Sigmoid colon (tissue), 7 donors: ENCODE data around the gene SF3B2. TPM values are rescaled to one million over a fixed set of nuclear protein-coding genes. Genes with fewer than 3 reads are reported as not detected.
"Not testable (repeated sequence)": the region's sequence is repeated elsewhere in the genome, so short reads cannot be mapped to it uniquely, and the experiment has no call there.

Source experiments
- DNase-seq: peaks from one replicate; pipeline ENCODE4 v3.0.0-alpha.2; 2019
- H3K27ac ChIP-seq, 4 donors: fragments of 200-600 bp; sonication (generic); one replicate each; pipeline ENCODE4 v1.5.1; 2016 to 2019; ENCODE audit warnings: mild to moderate bottlenecking in 1 of 4
- H3K27me3 ChIP-seq, 3 donors: fragments of 200-600 bp; sonication (generic); one replicate each; pipeline ENCODE4 v1.5.1; 2019; ENCODE audit warnings: mild to moderate bottlenecking in 1 of 3
- H3K36me3 ChIP-seq, 4 donors: fragments of 200-600 bp; sonication (generic); one replicate each; pipeline ENCODE4 v1.5.1; 2016 to 2019
- H3K4me1 ChIP-seq, 4 donors: fragments of 200-600 bp; sonication (generic); one replicate each; pipeline ENCODE4 v1.5.1; 2017 to 2019
- H3K4me3 ChIP-seq, 4 donors: fragments of 200-600 bp; sonication (generic); one replicate each; pipeline ENCODE4 v1.5.1; 2017 to 2019; ENCODE audit warnings: mild to moderate bottlenecking in 2 of 4, moderate library complexity in 1 of 4
- H3K9me3 ChIP-seq, 4 donors: fragments of 200-600 bp in 3 of 4; sonication (generic) in 3 of 4; one replicate each; pipeline versions ENCODE4 v1.5.1 to v1.6.1; 2013 to 2019
- CTCF ChIP-seq, 4 experiments: fragments of 450-650 bp in 3 of 4; fragments of 200-600 bp in 1 of 4; IDR thresholded peaks; one replicate each; pipeline ENCODE4 v1.5.1; 2016 to 2019; ENCODE audit warnings: antibody characterized with exemption in 4 of 4, mild to moderate bottlenecking in 3 of 4, moderate library complexity in 2 of 4
- EP300 ChIP-seq, 4 donors: sonication (generic); formaldehyde crosslinking; IDR thresholded peaks; one replicate each; pipeline ENCODE4 v1.6.1; 2017; ENCODE audit warnings: antibody characterized with exemption in 4 of 4
- POLR2A ChIP-seq, 2 donors: fragments of 450-650 bp; IDR thresholded peaks; one replicate each; pipeline ENCODE4 v1.6.1; 2016; ENCODE audit warnings: antibody characterized with exemption in 2 of 2, mild to moderate bottlenecking in 2 of 2, moderate library complexity in 2 of 2
- POLR2AphosphoS5 ChIP-seq, 4 donors: sonication (generic); formaldehyde crosslinking; IDR thresholded peaks; one replicate each; pipeline ENCODE4 v1.6.1; 2017; ENCODE audit warnings: antibody characterized with exemption in 4 of 4
- WGBS, 2 donors: extraction: QIAGEN DNeasy Blood & Tissue Kit; methylation state at CpG; one replicate each; pipeline ENCODE4 v1.1.7; 2013; 5-methylcytosine and 5-hydroxymethylcytosine counted together
- intact Hi-C: fragments of 100-400 bp; cut with DNase I; formaldehyde crosslinking; loops from one replicate; pipeline ENCODE4 v1.15.1; 2023
- polyA plus RNA-seq, 3 donors: library from polyadenylated mRNA; stranded (reverse); fragments of 200-250 nt; gene quantifications; one replicate each; pipeline ENCODE4 v1.2.3, GENCODE V29; 2013
- total RNA-seq, 4 donors: library from RNA; depleted of rRNA; stranded (reverse); fragments of >200 nt; gene quantifications; one replicate each; pipeline ENCODE4 v1.1.0, GENCODE V29; 2016
- donor health status: healthy with polysubstance abuse.
- donor health status: Bipolar disorder and iron deficiency.
- donor health status: healthy.

SF3B2 gene
- total and polyA plus RNA-seq, 7 donors, result 71.7 to 122 (median 91.9) TPM

GRCh38 chr11:66076561-66076960, 24.4 kb downstream of the SF3B2 start:
- intact Hi-C loops, result no loop called here
- no peak overlapping the region for H3K4me3 ChIP-seq
- peak overlapping the region in 1 of 4 donors; percentile 11 for H3K27ac ChIP-seq
- TF ChIP-seq CTCF (IDR thresholded peaks at IDR 0.05) (no peak), EP300 (IDR thresholded peaks at IDR 0.05) (no peak), POLR2AphosphoS5 (IDR thresholded peaks at IDR 0.05) (no peak), POLR2A (IDR thresholded peaks at IDR 0.05) (no peak)
- 92 to 95% methylated on average over 9 of the region's 9 CpGs for WGBS, 2 donors
- H3K4me1 ChIP-seq, result peaks cover 0 to 40% (median 25%) of the 10 kb centered on the region in 4 donors
- no peaks in the 10 kb centered on the region for H3K27me3 ChIP-seq
- H3K9me3 ChIP-seq, result no peaks in the 10 kb centered on the region
- H3K36me3 ChIP-seq, result peaks cover 0 to 10% (median 0%) of the 10 kb centered on the region in 4 donors
- no peak for DNase-seq

- TF ChIP-seq POLR2AphosphoS5 (IDR thresholded peaks at IDR 0.05) (no peak), POLR2A (IDR thresholded peaks at IDR 0.05) (no peak), CTCF (IDR thresholded peaks at IDR 0.05) (no peak), EP300 (IDR thresholded peaks at IDR 0.05) (no peak)
- Histone ChIP-seq H3K9me3 (no peaks in the 10 kb centered on the region), H3K36me3 (peaks cover 0 to 10% (median 0%) of the 10 kb centered on the region in 4 donors), H3K27me3 (no peaks in the 10 kb centered on the region), H3K4me1 (peaks cover 0 to 40% (median 31%) of the 10 kb centered on the region in 4 donors), H3K4me3 (no peak overlapping the region), H3K27ac (no peak overlapping the region)
- intact Hi-C loops, result no loop called here
- 80 to 86% methylated on average over 3 of the region's 3 CpGs for WGBS, 2 donors
- DNase-seq, result no peak
These were observed 25.8 kb downstream of the SF3B2 start for GRCh38 chr11:66077927-66078326.

- DNase-seq, H3K9me3 ChIP-seq, H3K27me3 ChIP-seq, H3K27ac ChIP-seq, H3K4me3 ChIP-seq, H3K36me3 ChIP-seq, intact Hi-C loops: not testable (repeated sequence)
- WGBS, 2 donors, result 85% methylated on average over 7 of the region's 7 CpGs
- H3K4me1 ChIP-seq, result peaks cover 0 to 50% (median 41%) of the 10 kb centered on the region in 4 donors
These were observed 26.8 kb downstream of the SF3B2 start for GRCh38 chr11:66078949-66079348.

- TF ChIP-seq EP300 (IDR thresholded peaks at IDR 0.05) (no peak), POLR2A (IDR thresholded peaks at IDR 0.05) (no peak), CTCF (IDR thresholded peaks at IDR 0.05) (no peak), POLR2AphosphoS5 (IDR thresholded peaks at IDR 0.05) (peak in 3 of 4 donors; percentile 9 to 22 (median 19))
- DNase-seq, result peak; percentile 85
- Histone ChIP-seq H3K27ac (peak overlapping the region; percentile 17 to 75 (median 50)), H3K27me3 (no peaks in the 10 kb centered on the region), H3K36me3 (no peaks in the 10 kb centered on the region), H3K9me3 (no peaks in the 10 kb centered on the region), H3K4me3 (no peak overlapping the region), H3K4me1 (peaks cover 0 to 60% (median 45%) of the 10 kb centered on the region in 4 donors)
- intact Hi-C loops, result no loop called here
- 37 to 60% methylated on average over 9 of the region's 9 CpGs for WGBS, 2 donors
These were observed 28.1 kb downstream of the SF3B2 start for GRCh38 chr11:66080055-66080817.

- intact Hi-C loops, result no loop called here
- H3K36me3 ChIP-seq, result no peaks in the 10 kb centered on the region
- no peaks in the 10 kb centered on the region for H3K27me3 ChIP-seq
- no peak for TF ChIP-seq POLR2A (IDR thresholded peaks at IDR 0.05)
- TF ChIP-seq POLR2AphosphoS5 (IDR thresholded peaks at IDR 0.05), result peak in 1 of 4 donors; percentile 38
- DNase-seq, result peak; percentile 73
- 7% methylated on average over 5 of the region's 5 CpGs for WGBS, 2 donors
- peak overlapping the region; percentile 17 to 75 (median 50) for H3K27ac ChIP-seq
- H3K4me3 ChIP-seq, result no peak overlapping the region
- no peaks in the 10 kb centered on the region for H3K9me3 ChIP-seq
- peaks cover 0 to 59% (median 46%) of the 10 kb centered on the region in 4 donors for H3K4me1 ChIP-seq
These were observed 29.3 kb downstream of the SF3B2 start for GRCh38 chr11:66081505-66081904.
